Parathyroid adenoma (tissue), 2 donors: ENCODE results near the gene VGLL3.

ENCODE experiments used
- H2AFZ ChIP-seq: fragments of 300-600 bp; sonication (generic); one replicate; pipeline ENCODE4 v1.7.0; 2017; ENCODE audit warnings: antibody characterized with exemption, mild to moderate bottlenecking
- H3K27ac ChIP-seq: fragments of 300-600 bp; sonication (generic); one replicate; pipeline ENCODE4 v1.7.0; 2017
- H3K27me3 ChIP-seq: fragments of 300-600 bp; sonication (generic); one replicate; pipeline ENCODE4 v1.7.0; 2017; ENCODE audit warnings: low read length; ENCODE audit not compliant: control insufficient read depth, insufficient read depth
- H3K36me3 ChIP-seq: fragments of 300-600 bp; sonication (generic); one replicate; pipeline ENCODE4 v1.7.0; 2017; ENCODE audit warnings: low read length; ENCODE audit not compliant: control insufficient read depth, insufficient read depth
- H3K4me1 ChIP-seq: fragments of 300-600 bp; sonication (generic); one replicate; pipeline ENCODE4 v1.7.0; 2017; ENCODE audit warnings: control low read depth
- H3K4me2 ChIP-seq: fragments of 300-600 bp; sonication (generic); one replicate; pipeline ENCODE4 v1.7.0; 2017; ENCODE audit warnings: low read length
- H3K4me3 ChIP-seq: fragments of 300-600 bp; sonication (generic); one replicate; pipeline ENCODE4 v1.7.0; 2017; ENCODE audit warnings: low read depth, low read length
- H3K79me2 ChIP-seq: fragments of 300-600 bp; sonication (generic); one replicate; pipeline ENCODE4 v1.7.0; 2017; ENCODE audit warnings: control low read depth
- H3K9ac ChIP-seq: fragments of 300-600 bp; sonication (generic); one replicate; pipeline ENCODE4 v1.7.0; 2017; ENCODE audit warnings: mild to moderate bottlenecking
- H3K9me3 ChIP-seq: fragments of 300-600 bp; sonication (generic); one replicate; pipeline ENCODE4 v1.7.0; 2017; ENCODE audit warnings: low read length; ENCODE audit not compliant: control insufficient read depth
- CTCF ChIP-seq: fragments of 300-600 bp; sonication (generic); IDR thresholded peaks from one replicate; pipeline ENCODE4 v1.7.0; 2017; ENCODE audit warnings: antibody characterized with exemption, mild to moderate bottlenecking
- donor health status: primary hyperparathyroidism.

Gene VGLL3

GRCh38 chr3:87004883-87005282 lies 13.9 kb upstream of the VGLL3 start:
- Histone ChIP-seq H3K27me3 (no peaks in the 10 kb centered on the region), H3K4me2 (no peak overlapping the region), H3K27ac (no peak overlapping the region), H3K36me3 (no peaks in the 10 kb centered on the region), H3K4me3 (no peak overlapping the region), H2AFZ (no peak overlapping the region), H3K9ac (no peak overlapping the region), H3K9me3 (no peaks in the 10 kb centered on the region), H3K79me2 (no peaks in the 10 kb centered on the region), H3K4me1 (no peaks in the 10 kb centered on the region)
- TF ChIP-seq CTCF = no peak

GRCh38 chr3:87002346-87002745 lies 11.4 kb upstream of the VGLL3 start:
- Histone ChIP-seq H3K4me3 (no peak overlapping the region), H3K27me3 (no peaks in the 10 kb centered on the region), H3K27ac (no peak overlapping the region), H3K36me3 (no peaks in the 10 kb centered on the region), H3K79me2 (no peaks in the 10 kb centered on the region), H3K9ac (no peak overlapping the region), H3K4me1 (no peaks in the 10 kb centered on the region), H3K4me2 (no peak overlapping the region), H3K9me3 (no peaks in the 10 kb centered on the region), H2AFZ (no peak overlapping the region)
- TF ChIP-seq CTCF = no peak

- Histone ChIP-seq H3K36me3 (no peaks in the 10 kb centered on the region), H3K4me3 (no peak overlapping the region), H3K27me3 (no peaks in the 10 kb centered on the region), H3K27ac (no peak overlapping the region), H3K9ac (no peak overlapping the region), H3K9me3 (no peaks in the 10 kb centered on the region), H3K79me2 (no peaks in the 10 kb centered on the region), H3K4me2 (no peak overlapping the region), H3K4me1 (no peaks in the 10 kb centered on the region), H2AFZ (no peak overlapping the region)
- TF ChIP-seq CTCF = no peak
Observed at GRCh38 chr3:87001473-87002098, 10.6 kb upstream of the VGLL3 start.

GRCh38 chr3:87000940-87001339 lies 10.0 kb upstream of the VGLL3 start:
- Histone ChIP-seq H3K27ac (no peak overlapping the region), H3K79me2 (no peaks in the 10 kb centered on the region), H3K36me3 (no peaks in the 10 kb centered on the region), H3K4me2 (no peak overlapping the region), H3K4me1 (no peaks in the 10 kb centered on the region), H3K9me3 (no peaks in the 10 kb centered on the region), H2AFZ (no peak overlapping the region), H3K9ac (no peak overlapping the region), H3K27me3 (no peaks in the 10 kb centered on the region), H3K4me3 (no peak overlapping the region)
- TF ChIP-seq CTCF = no peak

GRCh38 chr3:86998569-86998968 lies 7.6 kb upstream of the VGLL3 start:
- H3K27me3 ChIP-seq = no peaks in the 10 kb centered on the region
- H3K9ac ChIP-seq = no peak overlapping the region
- no peak overlapping the region for H3K4me3 ChIP-seq
- no peaks in the 10 kb centered on the region for H3K4me1 ChIP-seq
- no peaks in the 10 kb centered on the region for H3K9me3 ChIP-seq
- no peaks in the 10 kb centered on the region for H3K79me2 ChIP-seq
- TF ChIP-seq CTCF = no peak
- no peak overlapping the region for H3K27ac ChIP-seq
- no peak overlapping the region for H2AFZ ChIP-seq
- no peak overlapping the region for H3K4me2 ChIP-seq
- no peaks in the 10 kb centered on the region for H3K36me3 ChIP-seq
